Upper lobe of left lung (tissue), 6 donors: ENCODE results near the gene PGR. TPM values are rescaled to one million over a fixed set of nuclear protein-coding genes. Genes with fewer than 3 reads are reported as not detected.
A peak's percentile ranks its signal among the peaks of the same experiment; 100 is the strongest.

Experiments used
- ATAC-seq, 2 donors: fragments of 200-7000 bp; cut with Tn5 transposase; one replicate each; pipeline ENCODE4 v1.9.1; 2022; ENCODE audit warnings: mild to moderate bottlenecking in 2 of 2, moderate library complexity in 2 of 2; ENCODE audit not compliant: low FRiP score in 2 of 2
- DNase-seq, 2 donors: peaks; one replicate each; pipeline ENCODE4 v3.0.0-alpha.2; 2019 to 2020
- H3K27ac ChIP-seq, 4 donors: fragments of 200-600 bp; sonication (generic); one replicate each; pipeline ENCODE4 v1.5.1; 2016 to 2019
- H3K27me3 ChIP-seq, 4 donors: fragments of 200-600 bp; sonication (generic); one replicate each; pipeline ENCODE4 v1.5.1; 2017 to 2019
- H3K36me3 ChIP-seq, 4 donors: fragments of 200-600 bp; sonication (generic); one replicate each; pipeline ENCODE4 v1.5.1; 2016 to 2019
- H3K4me1 ChIP-seq, 4 donors: fragments of 200-600 bp; sonication (generic); one replicate each; pipeline ENCODE4 v1.5.1; 2018 to 2019
- H3K4me3 ChIP-seq, 4 donors: fragments of 200-600 bp; sonication (generic); one replicate each; pipeline ENCODE4 v1.5.1; 2017 to 2019; ENCODE audit warnings: mild to moderate bottlenecking in 2 of 4, moderate library complexity in 1 of 4
- H3K9me3 ChIP-seq, 4 donors: fragments of 200-600 bp; sonication (generic); one replicate each; pipeline ENCODE4 v1.5.1; 2018 to 2019
- EP300 ChIP-seq, 4 donors: sonication (generic); formaldehyde crosslinking; IDR thresholded peaks; one replicate each; pipeline ENCODE4 v1.5.1; 2017; ENCODE audit warnings: antibody characterized with exemption in 4 of 4, control low read depth in 2 of 4
- POLR2A ChIP-seq, 4 donors: fragments of 450-650 bp; IDR thresholded peaks; one replicate each; pipeline ENCODE4 v1.5.1; 2016 to 2017; ENCODE audit warnings: antibody characterized with exemption in 4 of 4, mild to moderate bottlenecking in 2 of 4
- POLR2AphosphoS5 ChIP-seq, 2 donors: sonication (generic); formaldehyde crosslinking; IDR thresholded peaks; one replicate each; pipeline ENCODE4 v1.5.1; 2017; ENCODE audit warnings: antibody characterized with exemption in 2 of 2
- WGBS, 2 donors: methylation state at CpG; one replicate each; pipeline ENCODE4 v1.1.5; 2017 to 2018; 5-methylcytosine and 5-hydroxymethylcytosine counted together
- total RNA-seq, 6 donors: library from RNA; depleted of rRNA in 4 of 6; stranded (reverse); fragments of >200 nt in 4 of 6; gene quantifications; one replicate each; pipeline versions ENCODE4 v1.1.0 to v1.2.1, GENCODE V29; 2016 to 2021
- TF ChIP-seq, protein P1 (sequence below), 6 experiments: fragments of 450-650 bp in 4 of 6; fragments of 200-600 bp in 2 of 6; sonication (generic) in 2 of 6; IDR thresholded peaks; one replicate each; pipeline ENCODE4 v1.5.1; 2016 to 2019; ENCODE audit warnings: antibody characterized with exemption in 6 of 6
- donor health status: DM: no; HTN: no; CAD: no; lungs with moderate emphysema.
- donor health status: DM: no; HTN: yes; CAD: no; lungs with severe emphysema.

PGR gene
- total RNA-seq, result 1 to 10 TPM in 5 of 6 donors, under 1 TPM in 1; 0.94 to 4.2 (median 2.3) TPM

DNA sequence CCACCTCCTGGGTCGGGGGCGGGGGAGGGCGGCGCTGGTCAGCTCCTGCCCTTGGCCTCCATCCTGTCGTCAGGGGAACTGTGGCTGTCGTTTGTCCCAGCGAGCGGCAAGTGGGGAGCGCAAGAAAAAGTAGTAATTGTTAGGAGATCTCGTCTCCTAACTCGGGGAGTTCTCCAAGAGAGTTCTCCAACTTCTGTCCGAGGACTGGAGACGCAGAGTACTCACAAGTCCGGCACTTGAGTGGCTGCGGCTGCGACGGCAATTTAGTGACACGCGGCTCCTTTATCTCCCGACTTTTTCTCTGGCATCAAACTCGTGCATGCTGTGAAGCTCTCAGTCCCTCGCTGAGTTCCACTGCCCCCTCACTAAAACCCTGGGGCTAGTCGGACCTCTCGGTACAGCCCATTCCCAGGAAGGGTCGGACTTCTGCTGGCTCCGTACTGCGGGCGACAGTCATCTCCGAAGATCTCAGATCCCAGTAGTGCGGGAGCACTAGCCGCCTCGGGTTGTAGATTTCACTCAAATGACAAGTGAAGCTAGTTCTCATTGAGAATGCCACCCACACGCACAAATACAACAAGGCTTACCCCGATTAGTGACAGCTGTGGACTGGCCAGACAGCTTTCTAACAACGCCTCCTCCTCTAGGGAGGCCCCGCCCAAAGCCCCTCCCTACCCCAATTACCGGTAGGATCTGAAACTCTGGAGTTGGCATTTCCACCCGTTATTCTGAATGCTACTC is at the start of gene PGR:
Gene PGR, minus strand, starts transcription at position 611 of the 741 bp plus-strand sequence. CDS start 743 bp downstream, outside the sequence.
- ATAC-seq, result peak; percentile 36 to 42
- Histone ChIP-seq H3K27me3 (peaks cover 0 to 20% (median 8%) of the 10 kb centered on the region in 4 donors), H3K9me3 (no peaks in the 10 kb centered on the region), H3K36me3 (no peaks in the 10 kb centered on the region), H3K27ac (peak within 1 kb of the TSS in 2 of 4 donors; percentile 2 to 78), H3K4me1 (peaks cover 0 to 16% (median 7%) of the 10 kb centered on the region in 4 donors), H3K4me3 (peak within 1 kb of the TSS in 3 of 4 donors; percentile 43 to 55 (median 50))
- TF ChIP-seq, protein P1, sequence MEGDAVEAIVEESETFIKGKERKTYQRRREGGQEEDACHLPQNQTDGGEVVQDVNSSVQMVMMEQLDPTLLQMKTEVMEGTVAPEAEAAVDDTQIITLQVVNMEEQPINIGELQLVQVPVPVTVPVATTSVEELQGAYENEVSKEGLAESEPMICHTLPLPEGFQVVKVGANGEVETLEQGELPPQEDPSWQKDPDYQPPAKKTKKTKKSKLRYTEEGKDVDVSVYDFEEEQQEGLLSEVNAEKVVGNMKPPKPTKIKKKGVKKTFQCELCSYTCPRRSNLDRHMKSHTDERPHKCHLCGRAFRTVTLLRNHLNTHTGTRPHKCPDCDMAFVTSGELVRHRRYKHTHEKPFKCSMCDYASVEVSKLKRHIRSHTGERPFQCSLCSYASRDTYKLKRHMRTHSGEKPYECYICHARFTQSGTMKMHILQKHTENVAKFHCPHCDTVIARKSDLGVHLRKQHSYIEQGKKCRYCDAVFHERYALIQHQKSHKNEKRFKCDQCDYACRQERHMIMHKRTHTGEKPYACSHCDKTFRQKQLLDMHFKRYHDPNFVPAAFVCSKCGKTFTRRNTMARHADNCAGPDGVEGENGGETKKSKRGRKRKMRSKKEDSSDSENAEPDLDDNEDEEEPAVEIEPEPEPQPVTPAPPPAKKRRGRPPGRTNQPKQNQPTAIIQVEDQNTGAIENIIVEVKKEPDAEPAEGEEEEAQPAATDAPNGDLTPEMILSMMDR (IDR thresholded peaks at IDR 0.05), result no peak
- TF ChIP-seq POLR2AphosphoS5 (IDR thresholded peaks at IDR 0.05) (peak in 1 of 2 donors; percentile 28), POLR2A (IDR thresholded peaks at IDR 0.05) (no peak), EP300 (IDR thresholded peaks at IDR 0.05) (no peak)
- DNase-seq, result peak in 1 of 2 donors; percentile 62
- WGBS, 2 donors, result 1 to 6% methylated on average over 18 to 38 of the region's 38 CpGs

DNA sequence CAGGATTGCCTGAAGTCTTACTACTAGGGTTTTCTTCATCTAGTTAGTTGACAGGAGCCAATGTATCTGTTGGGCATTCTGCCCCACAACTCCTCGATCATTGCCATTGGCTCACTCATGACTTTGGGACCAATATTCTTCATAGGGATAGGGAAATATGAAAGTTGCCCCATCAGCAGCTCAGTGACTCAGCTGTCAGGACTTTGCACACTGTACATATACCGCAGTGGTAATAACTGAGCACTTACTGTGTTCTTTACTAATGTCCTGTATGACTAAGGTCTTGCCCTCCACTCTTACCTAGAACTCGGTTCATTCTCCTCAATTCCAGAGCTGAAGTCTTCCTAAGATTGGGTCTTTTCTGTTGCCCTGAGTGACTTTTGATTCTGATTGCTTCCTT is 46.8 kb upstream of the PGR start:
- H3K27me3 ChIP-seq, result no peaks in the 10 kb centered on the region
- H3K4me3 ChIP-seq, result no peak overlapping the region
- ATAC-seq (no peak), DNase-seq (no peak)
- H3K36me3 ChIP-seq, result no peaks in the 10 kb centered on the region
- TF ChIP-seq POLR2A (IDR thresholded peaks at IDR 0.05) (no peak), EP300 (IDR thresholded peaks at IDR 0.05) (no peak), POLR2AphosphoS5 (IDR thresholded peaks at IDR 0.05) (no peak)
- TF ChIP-seq, protein P1 (IDR thresholded peaks at IDR 0.05), result no peak
- WGBS, 2 donors, result 84 to 88% methylated on average over 3 of the region's 3 CpGs
- H3K9me3 ChIP-seq, result no peaks in the 10 kb centered on the region
- H3K27ac ChIP-seq, result no peak overlapping the region
- H3K4me1 ChIP-seq, result no peaks in the 10 kb centered on the region

DNA sequence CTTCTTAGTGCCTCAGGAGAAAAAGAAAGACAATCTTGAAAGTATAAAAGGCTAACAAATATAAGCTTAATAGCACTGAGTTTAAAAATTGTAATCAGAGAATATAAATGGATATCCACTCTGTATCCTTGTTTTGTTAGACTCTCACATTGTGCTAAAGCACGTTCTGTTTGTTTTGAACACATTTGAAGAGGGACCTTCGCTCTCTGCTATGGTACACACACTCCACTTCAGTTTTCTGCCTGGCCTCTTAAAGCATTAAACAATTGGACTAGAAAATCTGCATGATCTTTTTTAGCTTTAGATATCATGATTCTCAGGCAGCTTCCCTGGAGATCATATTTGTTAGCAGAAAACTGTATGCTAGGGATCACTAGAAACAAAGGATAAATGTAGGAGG is 40.3 kb upstream of the PGR start:
- H3K4me1 ChIP-seq, result no peaks in the 10 kb centered on the region
- no peak overlapping the region for H3K4me3 ChIP-seq
- TF ChIP-seq POLR2A (IDR thresholded peaks at IDR 0.05) (no peak), POLR2AphosphoS5 (IDR thresholded peaks at IDR 0.05) (no peak), EP300 (IDR thresholded peaks at IDR 0.05) (no peak)
- TF ChIP-seq, protein P1 (IDR thresholded peaks at IDR 0.05), result no peak
- H3K27ac ChIP-seq, result no peak overlapping the region
- H3K9me3 ChIP-seq, result no peaks in the 10 kb centered on the region
- 48 to 56% methylated on average over 2 of the region's 2 CpGs for WGBS, 2 donors
- ATAC-seq (no peak), DNase-seq (no peak)
- no peaks in the 10 kb centered on the region for H3K27me3 ChIP-seq
- H3K36me3 ChIP-seq, result no peaks in the 10 kb centered on the region

DNA sequence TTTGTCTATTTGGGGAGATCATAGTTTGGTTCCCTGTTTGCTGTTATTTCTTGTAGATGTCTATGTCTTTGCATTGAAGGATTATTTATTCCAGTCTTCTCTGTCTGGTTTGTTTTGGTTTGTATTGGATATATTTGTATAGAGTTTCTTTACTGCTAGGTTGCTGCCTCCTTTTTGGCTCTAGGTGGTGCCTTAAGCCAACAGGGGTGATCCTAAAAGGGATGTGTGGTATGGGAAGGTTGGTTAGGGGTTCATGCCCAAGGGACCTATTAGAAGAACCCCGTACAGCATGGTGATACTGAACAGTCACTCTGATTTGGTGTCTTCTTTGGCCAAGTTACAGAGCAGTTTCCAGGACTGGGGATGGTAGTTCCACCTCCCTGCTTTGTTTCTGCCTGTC is 36.4 kb upstream of the PGR start:
- no peak for TF ChIP-seq POLR2A (IDR thresholded peaks at IDR 0.05)
- WGBS, 2 donors, result 64 to 70% methylated on average over 1 of the region's 1 CpG

DNA sequence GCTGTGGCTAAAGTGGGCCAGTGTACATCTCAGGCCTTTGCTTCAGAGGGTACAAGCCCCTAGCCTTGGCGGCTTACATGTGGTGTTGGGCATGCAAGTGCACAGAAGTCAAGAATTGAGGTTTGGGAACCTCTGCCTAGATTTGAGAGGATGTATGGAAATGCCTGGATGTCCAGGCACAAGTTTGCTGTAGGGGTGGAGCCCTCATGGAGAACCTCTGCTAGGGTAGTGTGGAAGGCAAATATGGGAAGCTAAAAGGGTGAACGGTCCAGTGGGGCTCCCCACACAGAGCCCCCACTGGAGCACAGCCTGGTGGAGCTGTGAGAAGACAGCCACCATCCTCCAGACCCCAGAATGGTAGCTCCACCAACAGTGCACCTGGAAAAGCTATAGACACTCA is 28.5 kb upstream of the PGR start:
- DNase-seq (no peak), ATAC-seq (no peak)
- Histone ChIP-seq H3K4me1 (no peaks in the 10 kb centered on the region), H3K27me3 (no peaks in the 10 kb centered on the region), H3K9me3 (peaks cover 0 to 19% (median 11%) of the 10 kb centered on the region in 4 donors), H3K36me3 (no peaks in the 10 kb centered on the region), H3K27ac (no peak overlapping the region), H3K4me3 (no peak overlapping the region)
- WGBS, 2 donors, result 57 to 81% methylated on average over 1 to 2 of the region's 2 CpGs
- TF ChIP-seq EP300 (IDR thresholded peaks at IDR 0.05) (no peak), POLR2A (IDR thresholded peaks at IDR 0.05) (no peak), POLR2AphosphoS5 (IDR thresholded peaks at IDR 0.05) (no peak)
- TF ChIP-seq, protein P1 (IDR thresholded peaks at IDR 0.05), result no peak

More for the DNA sequence above, 36.4 kb upstream of the PGR start:
- H3K27ac ChIP-seq, result no peak overlapping the region
- DNase-seq (no peak), ATAC-seq (no peak)
- no peaks in the 10 kb centered on the region for H3K27me3 ChIP-seq
- no peaks in the 10 kb centered on the region for H3K36me3 ChIP-seq
- H3K4me1 ChIP-seq, result no peaks in the 10 kb centered on the region
- no peaks in the 10 kb centered on the region for H3K9me3 ChIP-seq
- no peak overlapping the region for H3K4me3 ChIP-seq
